Hematopoietic multipotent progenitor cell treated with erythropoietin and hydrocortisone succinate and interleukin-3 and kit ligand, for 8 days (in vitro differentiated cells): Measurements from ENCODE around the gene METAP1D.
"Not testable (repeated sequence)": the region's sequence is repeated elsewhere in the genome, so short reads cannot be mapped to it uniquely, and the experiment has no call there.

Source experiments
- DNase-seq: peaks from one replicate; pipeline ENCODE4 v3.0.0-alpha.2; 2015

The METAP1D gene

GRCh38 chr2:172049567-172050120, 49.9 kb downstream of the METAP1D start:
- peak; percentile 43 for DNase-seq

GRCh38 chr2:172050479-172051125, 50.8 kb downstream of the METAP1D start:
- no peak for DNase-seq

- no peak for DNase-seq
Measured at GRCh38 chr2:172052000-172052983, 52.5 kb downstream of the METAP1D start.

- no peak for DNase-seq
Measured at GRCh38 chr2:172053486-172053885, 53.7 kb downstream of the METAP1D start.

GRCh38 chr2:172056293-172056692, 56.5 kb downstream of the METAP1D start:
- no peak for DNase-seq

GRCh38 chr2:172058660-172059059, 58.9 kb downstream of the METAP1D start:
- DNase-seq, result no peak

- DNase-seq, result not testable (repeated sequence)
Measured at GRCh38 chr2:172060118-172060517, 60.4 kb downstream of the METAP1D start.

- DNase-seq, result no peak
Measured at GRCh38 chr2:172062402-172063004, 62.8 kb downstream of the METAP1D start.

- no peak for DNase-seq
Measured at GRCh38 chr2:172063446-172063845, 63.7 kb downstream of the METAP1D start.

- no peak for DNase-seq
Measured at GRCh38 chr2:172065111-172065510, 65.4 kb downstream of the METAP1D start.

- no peak for DNase-seq
Measured at GRCh38 chr2:172066394-172066886, 66.7 kb downstream of the METAP1D start.

- not testable (repeated sequence) for DNase-seq
Measured at GRCh38 chr2:172067905-172068304, 68.2 kb downstream of the METAP1D start.

- DNase-seq, result no peak
Measured at GRCh38 chr2:172070936-172071335, 71.2 kb downstream of the METAP1D start.

- DNase-seq, result no peak
Measured at GRCh38 chr2:172072303-172072702, 72.5 kb downstream of the METAP1D start.

GRCh38 chr2:172072706-172073105, 73.0 kb downstream of the METAP1D start:
- no peak for DNase-seq

GRCh38 chr2:172073518-172073917, 73.8 kb downstream of the METAP1D start:
- no peak for DNase-seq

GRCh38 chr2:172074254-172074653, 74.5 kb downstream of the METAP1D start:
- no peak for DNase-seq

GRCh38 chr2:172079416-172079815, 79.7 kb downstream of the METAP1D start:
- no peak for DNase-seq

- no peak for DNase-seq
Measured at GRCh38 chr2:172079838-172080640, 80.3 kb downstream of the METAP1D start.

GRCh38 chr2:172080641-172081220, 81.0 kb downstream of the METAP1D start:
- no peak for DNase-seq

GRCh38 chr2:172081221-172082022, 81.7 kb downstream of the METAP1D start:
- DNase-seq, result no peak
